Activated naive CD4-positive, alpha-beta T cell treated with anti-CD3 and anti-CD28 coated beads, Interleukin-2, amount 50 U/mL, for 72 hours (primary cell): ENCODE data around the gene VAV3. TPM values are rescaled to one million over a fixed set of nuclear protein-coding genes. Genes with fewer than 3 reads are reported as not detected.
"Not testable (repeated sequence)": the region's sequence is repeated elsewhere in the genome, so short reads cannot be mapped to it uniquely, and the experiment has no call there.

Experiments used
- ATAC-seq, 2 donors: fragments of 150-1000 bp; cut with Tn5 transposase; 2 replicates each; pipeline ENCODE4 v1.10.0; 2021; ENCODE audit warnings: mild to moderate bottlenecking in 2 of 2, moderate library complexity in 2 of 2
- DNase-seq, 2 donors: peaks; one replicate each; pipeline ENCODE4 v3.0.0; 2021 to 2022; ENCODE audit warnings: low spot score in 2 of 2
- H3K27ac Mint-ChIP-seq, 2 donors: one replicate each; pipeline ENCODE4 v1.8.0; 2022; ENCODE audit warnings: mild to moderate bottlenecking in 2 of 2, mixed read lengths in 2 of 2
- H3K36me3 Mint-ChIP-seq, 2 donors: one replicate each; pipeline ENCODE4 v1.8.0; 2022; ENCODE audit warnings: mixed read lengths in 2 of 2
- H3K9me3 Mint-ChIP-seq, 2 donors: one replicate each; pipeline ENCODE4 v1.8.0; 2022; ENCODE audit warnings: mixed read lengths in 2 of 2
- total RNA-seq, 2 donors: library from RNA; stranded (reverse); gene quantifications; one replicate each; pipeline ENCODE4 v1.2.3, GENCODE V29; 2022

Gene VAV3
- total RNA-seq, result 1 to 10 TPM; 1.8 to 4.7 TPM

DNA sequence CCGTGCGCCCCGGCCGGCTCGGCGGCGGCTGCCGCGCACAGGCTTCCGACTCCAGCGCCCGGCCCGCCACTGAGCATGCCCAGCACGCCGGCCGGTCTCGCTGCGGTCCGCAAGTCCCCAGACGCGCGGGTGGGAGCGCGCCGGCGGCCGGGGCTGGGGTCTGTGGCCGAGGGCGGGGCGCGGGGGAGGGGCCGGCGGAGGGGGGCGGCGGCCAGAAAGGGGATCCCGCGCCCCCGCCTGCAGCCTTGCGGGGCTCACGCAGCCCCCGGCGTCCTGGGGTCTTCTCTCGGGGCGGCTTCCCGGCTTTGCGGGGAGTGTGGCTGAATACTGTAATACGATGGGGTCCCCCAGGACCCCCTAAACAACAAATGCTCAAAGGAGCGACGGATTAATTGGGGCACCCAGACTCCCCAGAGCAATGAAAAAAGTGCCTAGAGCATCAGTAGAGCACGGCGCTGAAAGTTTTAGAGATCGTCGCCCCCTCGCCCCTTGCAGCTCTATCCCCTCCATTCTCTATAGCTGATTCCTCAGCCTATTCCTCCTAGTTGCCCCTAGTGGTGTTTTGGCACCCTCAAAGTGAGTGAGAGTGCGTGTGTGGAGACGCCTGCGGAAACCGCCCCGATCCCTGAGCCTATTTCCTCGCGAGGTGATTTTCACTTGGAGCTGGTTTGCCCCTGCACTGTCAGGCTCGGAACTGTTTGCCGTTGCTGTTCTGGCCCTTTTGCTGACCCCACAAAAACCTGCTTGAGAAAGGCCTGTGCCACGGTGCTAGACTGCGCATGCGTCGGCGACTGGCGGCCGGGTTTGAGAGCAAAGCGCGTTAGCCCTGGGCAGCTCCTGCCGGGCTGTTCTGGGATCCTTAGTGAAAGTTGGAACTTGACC is at the start of gene VAV3:
VAV3 (minus strand) TSS at position 71 of the 882 bp plus-strand sequence. CDS start 311 bp downstream, outside the sequence.
- H3K9me3 Mint-ChIP-seq, result no peaks in the 10 kb centered on the region
- DNase-seq, result peak; percentile 68 to 72
- H3K27ac Mint-ChIP-seq, result peak within 1 kb of the TSS; percentile 95 to 96
- peak; percentile 43 to 48 for ATAC-seq
- peaks cover 0 to 7% of the 10 kb centered on the region in 2 donors for H3K36me3 Mint-ChIP-seq

- DNase-seq (no peak), ATAC-seq (no peak)
- H3K9me3 Mint-ChIP-seq, result no peaks in the 10 kb centered on the region
- no peaks in the 10 kb centered on the region for H3K36me3 Mint-ChIP-seq
- H3K27ac Mint-ChIP-seq, result no peak overlapping the region
Measured at GRCh38 chr1:108012553-108012952, 47.6 kb upstream of the VAV3 start.

GRCh38 chr1:108011295-108011694 is 46.3 kb upstream of the VAV3 start:
- H3K36me3 Mint-ChIP-seq, result no peaks in the 10 kb centered on the region
- no peaks in the 10 kb centered on the region for H3K9me3 Mint-ChIP-seq
- DNase-seq (no peak), ATAC-seq (no peak)
- H3K27ac Mint-ChIP-seq, result no peak overlapping the region

GRCh38 chr1:108010581-108010980 is 45.6 kb upstream of the VAV3 start:
- H3K36me3 Mint-ChIP-seq, result no peaks in the 10 kb centered on the region
- no peak for ATAC-seq
- no peaks in the 10 kb centered on the region for H3K9me3 Mint-ChIP-seq
- H3K27ac Mint-ChIP-seq, result no peak overlapping the region
- DNase-seq, result no peak

- DNase-seq (no peak), ATAC-seq (peak; percentile 53 to 73)
- Mint-ChIP-seq H3K27ac (no peak overlapping the region), H3K36me3 (no peaks in the 10 kb centered on the region), H3K9me3 (no peaks in the 10 kb centered on the region)
Measured at GRCh38 chr1:108009603-108010195, 44.7 kb upstream of the VAV3 start.

DNA sequence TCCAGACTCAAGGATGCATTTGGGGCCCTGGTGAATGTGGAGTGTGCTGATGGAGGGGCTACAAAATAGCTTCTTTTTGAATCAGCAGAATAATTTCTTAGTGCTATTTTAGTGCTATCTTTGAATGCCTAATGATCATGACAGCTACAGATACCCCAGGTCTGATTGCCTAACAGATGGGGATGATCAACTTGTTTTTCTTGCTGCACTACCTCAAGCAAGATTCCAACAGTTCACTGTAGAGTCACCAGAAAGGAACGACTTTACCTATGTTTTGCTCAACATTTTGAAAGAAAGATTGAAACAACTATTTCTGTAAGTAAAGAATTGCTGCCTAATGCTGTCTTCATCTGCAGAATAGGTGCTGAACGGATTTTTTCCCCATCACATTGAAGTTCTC is 42.6 kb upstream of the VAV3 start:
- Mint-ChIP-seq H3K36me3 (no peaks in the 10 kb centered on the region), H3K9me3 (no peaks in the 10 kb centered on the region), H3K27ac (no peak overlapping the region)
- DNase-seq (no peak), ATAC-seq (no peak)

- Mint-ChIP-seq H3K27ac (no peak overlapping the region), H3K9me3 (no peaks in the 10 kb centered on the region), H3K36me3 (no peaks in the 10 kb centered on the region)
- DNase-seq (no peak), ATAC-seq (no peak)
Measured at GRCh38 chr1:108007070-108007469, 42.1 kb upstream of the VAV3 start.

- not testable (repeated sequence) for H3K36me3 Mint-ChIP-seq, ATAC-seq, DNase-seq, H3K9me3 Mint-ChIP-seq, H3K27ac Mint-ChIP-seq
Measured at GRCh38 chr1:108004919-108005318, 39.9 kb upstream of the VAV3 start.

DNA sequence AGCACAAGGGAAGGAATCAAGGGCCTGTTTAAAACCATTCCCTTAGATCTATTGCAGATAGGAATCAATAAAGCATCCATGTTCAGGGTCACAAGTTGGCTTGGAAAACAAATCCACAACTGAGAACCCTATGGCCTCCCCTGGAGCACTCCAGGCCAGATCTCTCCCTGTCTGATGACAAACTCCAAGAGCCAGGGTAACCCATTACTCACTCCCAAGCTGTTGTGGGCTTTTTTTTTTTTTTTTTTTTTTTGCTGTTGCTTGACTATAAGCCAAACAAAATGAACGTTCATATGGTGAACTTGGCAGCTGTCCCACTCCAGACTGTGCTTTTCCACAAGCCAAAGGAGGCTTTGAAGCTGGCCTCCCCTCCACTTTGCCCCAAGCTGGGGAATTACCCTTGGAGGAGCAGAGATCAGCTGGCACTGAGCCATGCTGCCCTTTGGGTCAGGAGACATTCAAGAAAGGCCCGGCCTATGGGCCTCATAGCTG is 35.7 kb upstream of the VAV3 start:
- no peak for ATAC-seq
- H3K9me3 Mint-ChIP-seq, result peaks cover 0 to 6% of the 10 kb centered on the region in 2 donors

DNA sequence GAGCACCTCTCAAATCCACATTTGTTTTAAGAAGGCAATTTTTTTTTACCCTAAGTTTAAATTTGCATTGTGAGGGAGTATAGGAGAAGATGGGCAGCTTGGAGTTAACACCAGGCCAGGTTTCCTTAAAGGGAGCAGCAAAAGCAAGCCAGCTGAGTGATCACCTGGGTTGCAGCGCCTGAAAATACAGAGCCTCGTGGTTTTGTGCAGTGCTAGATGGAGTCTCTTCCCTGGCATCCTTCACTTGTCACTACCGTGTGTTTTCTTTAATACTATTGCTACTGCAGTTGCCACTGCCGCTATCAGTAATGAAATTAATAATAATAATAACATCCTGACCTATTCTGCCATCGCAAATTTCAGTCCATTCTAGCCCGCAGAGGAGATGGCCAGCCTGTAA is 35.2 kb upstream of the VAV3 start:
- DNase-seq (no peak), ATAC-seq (no peak)
- no peak overlapping the region for H3K27ac Mint-ChIP-seq
- no peaks in the 10 kb centered on the region for H3K36me3 Mint-ChIP-seq
- peaks cover 0 to 6% of the 10 kb centered on the region in 2 donors for H3K9me3 Mint-ChIP-seq

More for the DNA sequence above, 35.7 kb upstream of the VAV3 start:
- DNase-seq, result no peak
- Mint-ChIP-seq H3K36me3 (no peaks in the 10 kb centered on the region), H3K27ac (no peak overlapping the region)

DNA sequence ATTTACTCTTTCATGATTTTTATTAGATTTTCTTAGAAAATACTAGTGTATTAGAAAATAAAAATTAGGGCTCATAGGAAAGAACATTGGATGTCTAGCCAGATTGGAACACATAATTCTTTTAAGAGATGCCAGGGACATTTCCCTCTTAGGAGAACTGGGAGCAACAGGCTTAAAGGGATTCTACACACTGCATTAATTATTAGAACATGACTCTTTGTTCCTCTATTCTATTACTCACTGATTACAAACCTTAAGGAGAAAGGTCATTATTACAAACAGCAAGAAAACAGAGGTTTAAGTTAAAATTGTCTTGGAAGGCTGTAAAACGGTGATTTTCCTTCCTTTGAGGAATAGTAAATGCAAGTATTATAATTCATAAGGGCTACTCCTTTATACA is 32.9 kb upstream of the VAV3 start:
- no peak for ATAC-seq
- no peak for DNase-seq
- Mint-ChIP-seq H3K27ac (no peak overlapping the region), H3K9me3 (peaks cover 0 to 6% of the 10 kb centered on the region in 2 donors), H3K36me3 (no peaks in the 10 kb centered on the region)

GRCh38 chr1:107993920-107994319 is 28.9 kb upstream of the VAV3 start:
- ATAC-seq (no peak), DNase-seq (no peak)
- no peaks in the 10 kb centered on the region for H3K36me3 Mint-ChIP-seq
- H3K9me3 Mint-ChIP-seq, result peaks cover 0 to 14% of the 10 kb centered on the region in 2 donors
- H3K27ac Mint-ChIP-seq, result no peak overlapping the region

- DNase-seq (no peak), ATAC-seq (no peak)
- Mint-ChIP-seq H3K36me3 (no peaks in the 10 kb centered on the region), H3K27ac (no peak overlapping the region), H3K9me3 (peaks cover 0 to 14% of the 10 kb centered on the region in 2 donors)
Measured at GRCh38 chr1:107992347-107992746, 27.4 kb upstream of the VAV3 start.

- Mint-ChIP-seq H3K9me3 (peaks cover 0 to 11% of the 10 kb centered on the region in 2 donors), H3K36me3 (no peaks in the 10 kb centered on the region), H3K27ac (no peak overlapping the region)
- DNase-seq, result no peak
- ATAC-seq, result no peak
Measured at GRCh38 chr1:107991371-107992066, 26.5 kb upstream of the VAV3 start.

- DNase-seq (no peak), ATAC-seq (peak in 1 of 2 donors; percentile 31)
- peaks cover 0 to 7% of the 10 kb centered on the region in 2 donors for H3K9me3 Mint-ChIP-seq
- no peaks in the 10 kb centered on the region for H3K36me3 Mint-ChIP-seq
- no peak overlapping the region for H3K27ac Mint-ChIP-seq
Measured at GRCh38 chr1:107990606-107991005, 25.6 kb upstream of the VAV3 start.

DNA sequence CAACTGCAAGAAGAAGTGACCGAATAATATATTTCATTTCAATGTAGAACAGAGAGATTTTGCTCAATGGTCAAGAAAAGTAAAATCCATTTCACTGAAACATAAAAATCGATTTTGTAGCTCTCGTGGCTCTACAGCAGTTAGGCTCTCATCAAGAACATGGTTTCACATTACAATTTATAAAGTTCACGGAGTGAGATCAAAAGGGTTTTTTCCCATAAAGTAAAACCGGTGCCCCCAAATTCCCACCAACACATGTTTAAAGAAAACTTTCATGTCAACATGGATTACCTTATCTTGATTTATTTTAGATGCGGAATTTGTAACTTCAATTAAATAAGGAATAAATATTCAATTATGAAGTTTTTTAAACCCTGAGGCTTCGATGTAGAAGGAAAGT is 16.3 kb upstream of the VAV3 start:
- H3K36me3 Mint-ChIP-seq, result no peaks in the 10 kb centered on the region
- no peak overlapping the region for H3K27ac Mint-ChIP-seq
- ATAC-seq, result no peak
- no peaks in the 10 kb centered on the region for H3K9me3 Mint-ChIP-seq
- DNase-seq, result no peak

DNA sequence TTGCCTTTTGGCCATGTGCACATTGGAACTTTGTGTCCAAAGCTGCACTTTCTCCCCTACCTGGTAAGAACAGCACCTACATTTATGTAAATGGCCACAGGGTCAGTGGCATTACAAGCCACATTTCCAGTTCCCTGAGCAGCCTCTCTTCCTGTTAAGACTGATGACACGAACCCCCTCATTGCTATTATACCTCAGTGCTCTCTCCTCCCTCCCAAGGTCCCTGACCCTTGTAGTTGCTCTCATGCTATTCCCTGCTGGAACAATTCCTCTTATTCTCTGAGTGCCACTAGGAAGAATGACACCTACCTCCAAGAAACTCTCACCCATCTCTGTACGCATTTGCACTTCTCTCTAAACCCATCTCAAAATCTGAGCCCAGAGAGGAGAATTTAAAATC is 14.9 kb upstream of the VAV3 start:
- H3K36me3 Mint-ChIP-seq, result no peaks in the 10 kb centered on the region
- DNase-seq, result no peak
- H3K9me3 Mint-ChIP-seq, result no peaks in the 10 kb centered on the region
- H3K27ac Mint-ChIP-seq, result no peak overlapping the region
- ATAC-seq, result no peak
